GM12875 (cell line): ENCODE measurements around the gene SLC22A16.
"Not testable (repeated sequence)": the region's sequence is repeated elsewhere in the genome, so short reads cannot be mapped to it uniquely, and the experiment has no call there.

Experiments used
- H3K4me3 ChIP-seq: one replicate; pipeline ENCODE4 v1.5.1; 2011; ENCODE audit warnings: low read depth, low read length, control low read depth
- CTCF ChIP-seq: IDR thresholded peaks from 2 replicates; pipeline ENCODE4 v1.5.1; 2011; ENCODE audit warnings: low read depth, mild to moderate bottlenecking, control low read depth, inconsistent platforms, low read length, moderate library complexity, borderline replicate concordance; ENCODE audit not compliant: insufficient read depth

SLC22A16 gene

GRCh38 chr6:110490110-110490509 is 13.7 kb upstream of the SLC22A16 start:
- H3K4me3 ChIP-seq: no peak overlapping the region
- TF ChIP-seq CTCF: no peak

- H3K4me3 ChIP-seq: no peak overlapping the region
- no peak for TF ChIP-seq CTCF
Measured at GRCh38 chr6:110488606-110489190, 12.3 kb upstream of the SLC22A16 start.

- not testable (repeated sequence) for H3K4me3 ChIP-seq
Measured at GRCh38 chr6:110487968-110488381, 11.6 kb upstream of the SLC22A16 start.

GRCh38 chr6:110486756-110487155 is 10.3 kb upstream of the SLC22A16 start:
- no peak for TF ChIP-seq CTCF
- no peak overlapping the region for H3K4me3 ChIP-seq

- TF ChIP-seq CTCF: no peak
- H3K4me3 ChIP-seq: no peak overlapping the region
Measured at GRCh38 chr6:110485491-110485890, 9.1 kb upstream of the SLC22A16 start.

GRCh38 chr6:110484321-110484720 is 7.9 kb upstream of the SLC22A16 start:
- TF ChIP-seq CTCF: no peak
- H3K4me3 ChIP-seq: no peak overlapping the region

- H3K4me3 ChIP-seq: no peak overlapping the region
- TF ChIP-seq CTCF: no peak
Measured at GRCh38 chr6:110482774-110483400, 6.5 kb upstream of the SLC22A16 start.
